Adipocyte (in vitro differentiated cells): Measurements from ENCODE around the gene PPP1R9B.
A peak's percentile ranks its signal among the peaks of the same experiment; 100 is the strongest.

ENCODE experiments used
- DNase-seq: peaks from one replicate; pipeline ENCODE4 v3.0.0-alpha.2; 2015; ENCODE audit warnings: low read depth
- H3K27me3 ChIP-seq: replicated peaks from 2 replicates; pipeline ENCODE4 v1.7.0; 2013; ENCODE audit warnings: mild to moderate bottlenecking, low read length, moderate library complexity; ENCODE audit not compliant: control insufficient read depth, insufficient read depth
- H3K36me3 ChIP-seq: 2 replicates; pipeline ENCODE4 v1.7.0; 2013; ENCODE audit warnings: low read length, mild to moderate bottlenecking, moderate library complexity; ENCODE audit not compliant: control insufficient read depth, insufficient read depth, severe bottlenecking
- H3K4me1 ChIP-seq: 2 replicates; pipeline ENCODE4 v1.7.0; 2013; ENCODE audit warnings: mild to moderate bottlenecking, low read length, moderate library complexity; ENCODE audit not compliant: control insufficient read depth, insufficient read depth
- H3K4me3 ChIP-seq: 2 replicates; pipeline ENCODE4 v1.7.0; 2013; ENCODE audit warnings: mild to moderate bottlenecking, low read length, moderate library complexity
- H3K9ac ChIP-seq: 2 replicates; pipeline ENCODE4 v1.7.0; 2013; ENCODE audit warnings: mild to moderate bottlenecking, low read length, moderate library complexity
- H3K9me3 ChIP-seq: 2 replicates; pipeline ENCODE4 v1.7.0; 2013; ENCODE audit warnings: mild to moderate bottlenecking, low read length, moderate library complexity; ENCODE audit not compliant: control insufficient read depth

PPP1R9B gene

DNA sequence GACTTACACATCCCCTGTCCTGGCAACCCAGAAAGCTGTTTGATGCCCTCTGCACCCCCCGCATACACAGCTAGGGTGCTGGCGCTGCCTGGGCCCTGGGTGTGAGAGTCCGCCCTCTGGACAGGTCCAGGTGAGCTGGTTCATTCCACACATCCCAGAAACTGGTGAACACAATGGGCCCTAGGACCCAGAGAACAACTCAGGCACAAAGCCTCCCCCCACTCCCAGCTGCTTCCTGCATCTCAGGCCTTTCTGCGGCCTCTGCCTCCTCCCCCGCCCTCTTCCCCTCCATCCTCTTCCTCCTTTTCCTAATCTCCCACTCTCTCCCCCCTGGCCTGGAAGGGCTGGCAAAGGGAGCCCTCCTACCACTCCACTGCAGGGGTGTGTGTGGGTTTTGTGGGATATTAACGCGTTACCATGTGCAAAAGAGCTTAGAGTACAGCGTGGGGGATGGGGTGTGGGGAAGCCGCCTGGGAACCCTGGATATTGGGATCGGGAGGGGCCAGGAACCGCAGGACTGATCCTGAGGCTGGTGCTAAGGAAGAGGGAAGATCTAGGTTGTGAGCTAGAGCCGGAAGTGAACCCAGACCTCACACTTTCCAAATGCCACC, 1.6 kb upstream of the PPP1R9B start:
- no peaks in the 10 kb centered on the region for H3K27me3 ChIP-seq
- H3K4me3 ChIP-seq = peak overlapping the region; percentile 89
- H3K9ac ChIP-seq = peak overlapping the region; percentile 85
- H3K36me3 ChIP-seq = no peaks in the 10 kb centered on the region
- peaks cover 49% of the 10 kb centered on the region for H3K4me1 ChIP-seq
- no peaks in the 10 kb centered on the region for H3K9me3 ChIP-seq
- DNase-seq = peak; percentile 89

- DNase-seq = peak; percentile 98
- peak overlapping the region; percentile 89 for H3K4me3 ChIP-seq
Measured at GRCh38 chr17:50151041-50151936, 812 bp upstream of the PPP1R9B start.

GRCh38 chr17:50149417-50150353, 792 bp downstream of the PPP1R9B start:
- peak; percentile 72 for DNase-seq
- peak overlapping the region; percentile 87 for H3K4me3 ChIP-seq
- H3K4me1 ChIP-seq = peaks cover 61% of the 10 kb centered on the region

More at GRCh38 chr17:50151041-50151936, 812 bp upstream of the PPP1R9B start:
- H3K9ac ChIP-seq = peak overlapping the region; percentile 97
- no peaks in the 10 kb centered on the region for H3K27me3 ChIP-seq
- no peaks in the 10 kb centered on the region for H3K9me3 ChIP-seq
- H3K4me1 ChIP-seq = peaks cover 57% of the 10 kb centered on the region
- no peaks in the 10 kb centered on the region for H3K36me3 ChIP-seq

GRCh38 chr17:50149091-50149416, 1.4 kb downstream of the PPP1R9B start:
- H3K36me3 ChIP-seq = peaks cover 11% of the 10 kb centered on the region
- H3K9me3 ChIP-seq = no peaks in the 10 kb centered on the region
- peaks cover 58% of the 10 kb centered on the region for H3K4me1 ChIP-seq
- H3K4me3 ChIP-seq = peak overlapping the region; percentile 87
- H3K27me3 ChIP-seq = no peaks in the 10 kb centered on the region
- DNase-seq = no peak
- H3K9ac ChIP-seq = peak overlapping the region; percentile 94

More at GRCh38 chr17:50149417-50150353, 792 bp downstream of the PPP1R9B start:
- Histone ChIP-seq H3K27me3 (no peaks in the 10 kb centered on the region), H3K36me3 (peaks cover 5% of the 10 kb centered on the region), H3K9ac (peak overlapping the region; percentile 94), H3K9me3 (no peaks in the 10 kb centered on the region)

DNA sequence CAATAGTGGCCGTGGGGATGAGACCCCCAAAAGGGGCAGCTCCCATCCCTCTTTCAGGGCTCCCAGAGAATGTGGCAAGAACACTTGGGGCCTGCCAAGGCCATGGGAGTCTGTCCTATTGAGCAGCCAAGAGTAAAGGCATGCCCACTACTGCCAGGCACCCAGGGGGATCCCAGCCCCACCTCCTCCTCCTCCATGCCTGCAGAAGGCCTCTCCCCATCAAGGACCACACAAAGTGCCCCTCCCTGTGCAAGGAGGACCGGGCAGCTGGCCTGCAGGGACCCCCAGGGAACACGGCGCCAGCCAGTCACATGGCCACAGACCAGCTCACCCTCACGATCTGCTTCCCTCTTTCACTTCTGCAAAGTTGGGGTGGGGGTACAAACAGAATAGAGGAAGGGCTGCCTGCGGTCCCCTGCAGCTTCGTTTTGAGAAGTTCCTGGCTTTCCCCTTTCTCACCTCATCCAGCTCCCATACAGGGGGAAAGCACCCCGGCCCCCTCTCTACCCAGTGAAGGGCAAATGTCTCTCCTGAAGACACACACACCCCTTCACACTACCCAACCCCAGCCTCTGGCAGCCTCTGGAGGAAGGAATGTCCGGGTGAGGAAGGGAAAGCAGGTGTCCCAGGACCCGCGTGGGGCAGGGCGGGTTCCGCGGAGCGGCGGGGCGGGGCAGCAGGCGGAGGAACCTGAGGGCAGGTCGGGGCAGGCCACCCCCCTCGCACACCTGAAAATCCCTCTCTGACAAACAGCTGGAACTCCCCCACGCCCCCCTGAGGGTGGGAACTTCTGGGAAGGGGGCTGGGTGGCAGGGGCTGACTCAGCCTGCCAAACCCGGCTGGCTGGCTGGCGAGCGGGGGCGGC, 2.0 kb downstream of the PPP1R9B start:
- Histone ChIP-seq H3K27me3 (no peaks in the 10 kb centered on the region), H3K36me3 (peaks cover 17% of the 10 kb centered on the region), H3K9ac (peak overlapping the region; percentile 81), H3K4me1 (peaks cover 52% of the 10 kb centered on the region), H3K4me3 (peak overlapping the region; percentile 87), H3K9me3 (no peaks in the 10 kb centered on the region)
- peak; percentile 56 for DNase-seq

- peak; percentile 42 for DNase-seq
- Histone ChIP-seq H3K4me3 (peak overlapping the region; percentile 87), H3K9me3 (no peaks in the 10 kb centered on the region), H3K27me3 (no peaks in the 10 kb centered on the region), H3K9ac (peak overlapping the region; percentile 81), H3K4me1 (peaks cover 50% of the 10 kb centered on the region), H3K36me3 (peaks cover 22% of the 10 kb centered on the region)
Measured at GRCh38 chr17:50147841-50148225, 2.6 kb downstream of the PPP1R9B start.

DNA sequence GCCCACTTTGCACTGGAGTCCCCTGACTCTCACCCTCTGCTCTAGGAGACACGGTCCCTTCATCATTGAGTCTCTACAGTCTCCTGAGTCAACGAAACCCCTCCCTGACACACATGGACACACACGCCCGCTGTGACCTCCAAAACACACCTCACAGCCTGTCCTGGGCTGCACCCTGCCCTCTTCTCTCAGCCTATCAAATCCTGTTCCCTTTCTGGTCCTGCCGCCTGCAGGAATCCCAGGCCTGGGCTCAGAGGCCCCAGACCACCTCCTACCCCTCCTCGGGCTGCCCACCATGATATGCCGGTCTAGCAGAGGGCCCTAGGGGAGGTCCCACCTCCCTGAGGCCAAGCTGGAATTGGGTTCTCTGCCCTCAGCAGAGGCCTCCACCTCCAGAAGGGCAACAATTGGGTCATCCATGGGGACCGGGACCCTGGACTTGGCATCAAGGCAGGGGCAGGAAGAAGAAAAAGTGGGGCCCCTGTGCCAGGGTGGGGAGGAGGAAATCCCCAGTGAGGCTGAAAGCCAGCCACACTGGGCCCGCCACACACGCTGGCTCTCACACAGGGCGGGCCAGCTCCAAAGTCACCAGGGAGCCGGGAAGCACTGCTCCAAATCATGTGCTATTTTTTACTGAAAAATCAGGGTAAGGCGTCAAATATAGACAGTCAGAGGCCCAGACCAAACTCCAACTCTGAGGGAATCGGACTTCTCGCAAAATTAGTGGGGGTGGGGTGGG, 3.4 kb downstream of the PPP1R9B start:
- Histone ChIP-seq H3K36me3 (peaks cover 29% of the 10 kb centered on the region), H3K4me1 (peaks cover 47% of the 10 kb centered on the region), H3K9ac (peak overlapping the region; percentile 81), H3K4me3 (peak overlapping the region; percentile 87), H3K27me3 (no peaks in the 10 kb centered on the region), H3K9me3 (no peaks in the 10 kb centered on the region)
- DNase-seq = no peak

- Histone ChIP-seq H3K9ac (peak overlapping the region; percentile 81), H3K9me3 (no peaks in the 10 kb centered on the region), H3K27me3 (no peaks in the 10 kb centered on the region), H3K4me1 (peaks cover 43% of the 10 kb centered on the region), H3K36me3 (peaks cover 36% of the 10 kb centered on the region), H3K4me3 (peak overlapping the region; percentile 87)
- DNase-seq = no peak
Measured at GRCh38 chr17:50146230-50146926, 4.1 kb downstream of the PPP1R9B start.

DNA sequence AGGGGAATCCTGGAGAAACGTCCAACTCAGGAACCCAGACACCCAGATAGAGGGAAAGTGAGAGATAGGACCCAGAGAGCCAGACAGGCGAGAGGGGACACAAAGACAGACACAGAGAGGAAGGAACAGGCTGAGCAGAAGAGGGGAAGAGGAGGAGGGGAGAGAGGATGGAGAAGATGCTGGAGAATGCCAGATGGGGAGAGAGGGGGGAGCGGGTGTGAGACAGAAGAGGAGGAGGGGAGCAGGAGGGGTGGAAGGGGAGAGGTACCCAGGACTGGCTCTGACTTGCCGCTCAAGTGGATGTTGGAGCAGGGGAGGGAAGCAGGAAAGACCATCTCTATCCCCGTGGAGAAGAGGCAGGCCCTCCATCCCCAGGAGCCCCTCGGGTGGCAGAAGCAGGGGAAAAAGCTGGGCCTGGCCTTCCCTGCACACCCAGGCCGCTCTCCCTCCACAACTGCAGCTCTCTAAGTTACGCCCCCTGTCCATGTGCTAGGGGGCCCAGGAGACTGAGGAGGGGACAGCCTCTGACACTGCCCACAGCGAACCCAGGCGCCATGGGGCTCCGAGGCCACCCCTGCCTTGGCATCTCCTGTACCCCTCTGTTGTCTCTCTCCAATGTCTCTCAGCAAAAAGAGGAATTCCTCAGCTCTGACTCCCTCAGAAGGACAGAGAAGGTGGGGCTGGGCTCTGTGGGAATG, 4.8 kb downstream of the PPP1R9B start:
- Histone ChIP-seq H3K4me3 (no peak overlapping the region), H3K4me1 (peaks cover 41% of the 10 kb centered on the region), H3K27me3 (no peaks in the 10 kb centered on the region), H3K9ac (peak overlapping the region; percentile 7), H3K9me3 (no peaks in the 10 kb centered on the region), H3K36me3 (peaks cover 43% of the 10 kb centered on the region)
- DNase-seq = no peak
